MCF 10A (cell line): Measurements from ENCODE around the gene CXCL12. TPM values are rescaled to one million over a fixed set of nuclear protein-coding genes. Genes with fewer than 3 reads are reported as not detected.
A peak's percentile ranks its signal among the peaks of the same experiment; 100 is the strongest.

ENCODE experiments used
- BruUV-seq: library from RNA; stranded (reverse); fragments of 400-500 nt; replicated peaks from 2 replicates; lab custom pipeline; 2021; lab: Mats Ljungman, UMichigan
- CTCF ChIA-PET: fragments of 300-600 bp; sonication (Branson Sonifier 250); formaldehyde crosslinking; extraction: SDS; loops from one replicate; lab custom pipeline; 2021; ENCODE audit warnings: antibody characterized with exemption, inconsistent platforms; lab: Yijun Ruan, JAX
- POLR2A ChIA-PET: fragments of 300-600, 350-650 bp; sonication (Branson Sonifier 250); formaldehyde crosslinking; extraction: SDS; loops from one replicate; lab custom pipeline; 2020; ENCODE audit warnings: antibody characterized with exemption, inconsistent platforms; lab: Yijun Ruan, JAX
- DNase-seq: peaks from one replicate; pipeline ENCODE4 v3.0.0-alpha.2; 2018; ENCODE audit not compliant: unreplicated experiment
- H3K27ac Mint-ChIP-seq: one replicate; pipeline ENCODE4 v1.8.0; 2022; ENCODE audit warnings: mild to moderate bottlenecking, low read depth, mixed read lengths; ENCODE audit not compliant: unreplicated experiment
- H3K27me3 Mint-ChIP-seq: one replicate; pipeline ENCODE4 v1.8.0; 2022; ENCODE audit warnings: mixed read lengths; ENCODE audit not compliant: insufficient read depth, unreplicated experiment
- H3K36me3 Mint-ChIP-seq: one replicate; pipeline ENCODE4 v1.8.0; 2022; ENCODE audit warnings: mild to moderate bottlenecking, moderate library complexity, mixed read lengths; ENCODE audit not compliant: insufficient read depth, unreplicated experiment
- H3K4me1 Mint-ChIP-seq: one replicate; pipeline ENCODE4 v1.8.0; 2022; ENCODE audit warnings: mixed read lengths; ENCODE audit not compliant: insufficient read depth, unreplicated experiment
- H3K4me3 Mint-ChIP-seq: one replicate; pipeline ENCODE4 v1.8.0; 2022; ENCODE audit warnings: mild to moderate bottlenecking, moderate library complexity, mixed read lengths; ENCODE audit not compliant: unreplicated experiment
- H3K9me3 Mint-ChIP-seq: one replicate; pipeline ENCODE4 v1.8.0; 2022; ENCODE audit warnings: mixed read lengths; ENCODE audit not compliant: unreplicated experiment
- CTCF ChIP-seq: fragments of 200-600 bp; IDR thresholded peaks from one replicate; pipeline ENCODE4 v1.8.0; 2022; ENCODE audit warnings: antibody characterized with exemption, mild to moderate bottlenecking; ENCODE audit not compliant: unreplicated experiment
- intact Hi-C: fragments of 100-400 bp; cut with micrococcal nuclease; formaldehyde crosslinking; loops from 2 replicates; pipeline ENCODE4 v1.14.1; 2022
- total RNA-seq: library from RNA; stranded (reverse); gene quantifications from 2 replicates; pipeline ENCODE4 v1.2.3, GENCODE V29; 2022

CXCL12 gene
- total RNA-seq, 1 experiment from 2014 or later, result not detected

- DNase-seq, result peak; percentile 75
- Mint-ChIP-seq H3K36me3 (peaks cover 6% of the 10 kb centered on the region), H3K4me1 (peaks cover 11% of the 10 kb centered on the region), H3K9me3 (no peaks in the 10 kb centered on the region), H3K27me3 (peaks cover 24% of the 10 kb centered on the region), H3K4me3 (no peak overlapping the region), H3K27ac (no peak overlapping the region)
- POLR2A ChIA-PET, result no interaction called here
- BruUV-seq, result no TSS peak
- CTCF ChIA-PET, result interaction anchor here (0.7 kb wide), 1 partner anchor 847 kb away, joined by 3 read pairs; no protein-coding TSS in a partner anchor
- intact Hi-C loops, result no loop called here
- TF ChIP-seq CTCF, result no peak
These were observed 45.7 kb downstream of the CXCL12 start for GRCh38 chr10:44339218-44339617.

GRCh38 chr10:44337081-44337480 lies 47.8 kb downstream of the CXCL12 start:
- BruUV-seq, result no TSS peak
- peaks cover 17% of the 10 kb centered on the region for H3K4me1 Mint-ChIP-seq
- H3K4me3 Mint-ChIP-seq, result no peak overlapping the region
- ChIA-PET CTCF (no interaction called here), POLR2A (no interaction called here)
- peaks cover 6% of the 10 kb centered on the region for H3K36me3 Mint-ChIP-seq
- H3K9me3 Mint-ChIP-seq, result no peaks in the 10 kb centered on the region
- DNase-seq, result no peak
- peaks cover 25% of the 10 kb centered on the region for H3K27me3 Mint-ChIP-seq
- intact Hi-C loops, result no loop called here
- TF ChIP-seq CTCF, result no peak
- H3K27ac Mint-ChIP-seq, result no peak overlapping the region

GRCh38 chr10:44335330-44336021 lies 49.4 kb downstream of the CXCL12 start:
- CTCF ChIA-PET, result no interaction called here
- Mint-ChIP-seq H3K4me1 (peaks cover 17% of the 10 kb centered on the region), H3K27me3 (peaks cover 23% of the 10 kb centered on the region), H3K9me3 (no peaks in the 10 kb centered on the region), H3K27ac (no peak overlapping the region), H3K36me3 (peaks cover 6% of the 10 kb centered on the region), H3K4me3 (no peak overlapping the region)
- intact Hi-C loops, result no loop called here
- no TSS peak for BruUV-seq
- TF ChIP-seq CTCF, result no peak
- DNase-seq, result no peak
- POLR2A ChIA-PET, result no interaction called here

DNA sequence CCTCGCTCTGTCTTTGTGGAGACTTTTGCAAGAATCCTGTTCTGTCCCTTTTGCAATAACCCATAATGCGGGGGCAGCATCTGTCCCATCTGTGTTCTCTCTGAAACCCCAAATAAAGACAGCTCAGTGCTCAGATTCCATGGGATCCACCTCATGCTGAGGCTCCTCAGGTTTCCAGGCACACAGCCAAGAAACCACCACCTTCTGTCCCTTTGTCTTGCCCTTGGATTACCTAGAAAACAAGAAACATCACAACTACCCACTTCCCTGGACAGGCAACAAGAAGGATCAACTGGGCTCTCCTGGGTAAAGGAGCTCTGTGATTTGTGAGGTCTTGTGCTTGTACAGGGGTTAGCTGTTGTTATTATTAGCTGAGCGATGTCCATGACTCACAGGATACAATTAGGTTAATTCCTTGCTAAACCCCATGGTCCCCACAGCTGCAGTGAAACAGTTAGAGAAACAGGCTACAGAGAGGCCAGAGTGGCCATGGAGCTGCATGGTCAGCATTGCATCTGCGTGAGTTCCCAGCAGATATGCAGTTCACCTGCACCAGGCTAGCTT lies 50.2 kb downstream of the CXCL12 start:
- Mint-ChIP-seq H3K4me1 (peaks cover 17% of the 10 kb centered on the region), H3K4me3 (no peak overlapping the region), H3K9me3 (no peaks in the 10 kb centered on the region), H3K36me3 (peaks cover 6% of the 10 kb centered on the region), H3K27me3 (peaks cover 23% of the 10 kb centered on the region), H3K27ac (no peak overlapping the region)
- no peak for TF ChIP-seq CTCF
- intact Hi-C loops, result no loop called here
- peak; percentile 59 for DNase-seq
- POLR2A ChIA-PET, result no interaction called here
- BruUV-seq, result no TSS peak
- CTCF ChIA-PET, result no interaction called here
